CD4-positive, alpha-beta T cell (primary cell): ENCODE results near the gene ZNF728. TPM values are rescaled to one million over a fixed set of nuclear protein-coding genes. Genes with fewer than 3 reads are reported as not detected.
A peak's percentile ranks its signal among the peaks of the same experiment; 100 is the strongest.
"Not testable (repeated sequence)": the region's sequence is repeated elsewhere in the genome, so short reads cannot be mapped to it uniquely, and the experiment has no call there.

Experiments used
- ATAC-seq: fragments of 200-7000 bp; cut with Tn5 transposase; one replicate; pipeline ENCODE4 v1.10.0; 2022; ENCODE audit warnings: mild to moderate bottlenecking; ENCODE audit not compliant: poor library complexity
- CTCF ChIA-PET: fragments of 350-600 bp; sonication (Branson Sonifier 250); formaldehyde crosslinking; loops from one replicate; lab custom pipeline; 2021; ENCODE audit warnings: antibody characterized with exemption, inconsistent platforms; lab: Charles Lee
- POLR2A ChIA-PET: fragments of 350-600 bp; sonication (Branson Sonifier 250); formaldehyde crosslinking; loops from one replicate; lab custom pipeline; 2021; ENCODE audit warnings: antibody characterized with exemption, inconsistent platforms; lab: Charles Lee
- DNase-seq, 14 experiments: peaks; one replicate each; pipeline ENCODE4 v3.0.0-alpha.2; 2013 to 2020; ENCODE audit warnings: mixed read lengths in 2 of 14
- H3K27ac ChIP-seq, 2 donors: one replicate each; pipeline versions ENCODE4 v1.5.1 to v1.7.0; 2013; ENCODE audit warnings: low read length in 2 of 2, low read depth in 1 of 2, mild to moderate bottlenecking in 1 of 2
- H3K27me3 ChIP-seq, 2 experiments: 1 replicate in 1 of 2; 2 replicates in 1 of 2; pipeline versions ENCODE4 v1.6.1 to v1.7.0; 2013; ENCODE audit warnings: low read length in 2 of 2, control low read depth in 1 of 2, mild to moderate bottlenecking in 1 of 2, moderate library complexity in 1 of 2; ENCODE audit not compliant: insufficient read depth in 2 of 2, control insufficient read depth in 1 of 2
- H3K36me3 ChIP-seq: one replicate; pipeline ENCODE4 v1.6.1; 2013; ENCODE audit warnings: low read length, control low read depth; ENCODE audit not compliant: insufficient read depth
- H3K4me1 ChIP-seq: one replicate; pipeline ENCODE4 v1.6.1; 2013; ENCODE audit warnings: low read length, control low read depth; ENCODE audit not compliant: insufficient read depth
- H3K4me3 ChIP-seq: one replicate; pipeline ENCODE4 v1.5.1; 2013; ENCODE audit warnings: mild to moderate bottlenecking, low read length, moderate library complexity
- H3K9me3 ChIP-seq, 2 experiments: 1 replicate in 1 of 2; 2 replicates in 1 of 2; pipeline versions ENCODE4 v1.6.1 to v1.7.0; 2013; ENCODE audit warnings: low read length in 2 of 2, mild to moderate bottlenecking in 2 of 2, control low read depth in 1 of 2, moderate library complexity in 1 of 2; ENCODE audit not compliant: control insufficient read depth in 1 of 2, insufficient read depth in 1 of 2
- H3K27ac Mint-ChIP-seq: one replicate; pipeline ENCODE4 v1.8.0; 2020; ENCODE audit warnings: mixed read lengths
- H3K27me3 Mint-ChIP-seq: one replicate; pipeline ENCODE4 v1.8.0; 2021; ENCODE audit warnings: mixed read lengths
- H3K36me3 Mint-ChIP-seq: one replicate; pipeline ENCODE4 v1.8.0; 2021; ENCODE audit warnings: low read depth, mixed read lengths
- H3K4me1 Mint-ChIP-seq: one replicate; pipeline ENCODE4 v1.8.0; 2021; ENCODE audit warnings: low read depth, mixed read lengths
- H3K4me3 Mint-ChIP-seq: one replicate; pipeline ENCODE4 v1.8.0; 2020; ENCODE audit warnings: mild to moderate bottlenecking, mixed read lengths
- H3K9me3 Mint-ChIP-seq: one replicate; pipeline ENCODE4 v1.8.0; 2020; ENCODE audit warnings: mixed read lengths
- intact Hi-C, 2 experiments: fragments of 100-400 bp; cut with DNase I in 1 of 2; cut with micrococcal nuclease in 1 of 2; formaldehyde crosslinking; loops; one replicate each; pipeline versions ENCODE4 v1.15.1 to v1.9.0; 2023 to 2025; cut with DNase I, micrococcal nuclease
- total RNA-seq, 174 experiments: library from RNA in 2 of 174; stranded (reverse) in 2 of 174; gene quantifications; one replicate each; pipeline ENCODE4 v1.2.3 and lab custom pipeline; 2021 to 2026
- TF ChIP-seq, protein P1 (sequence below): fragments of 200-600 bp; IDR thresholded peaks from one replicate; pipeline ENCODE4 v1.8.0; 2022; ENCODE audit warnings: antibody characterized with exemption, mild to moderate bottlenecking

Gene ZNF728
- total RNA-seq, 2 experiments from 2014 or later = not detected

DNA sequence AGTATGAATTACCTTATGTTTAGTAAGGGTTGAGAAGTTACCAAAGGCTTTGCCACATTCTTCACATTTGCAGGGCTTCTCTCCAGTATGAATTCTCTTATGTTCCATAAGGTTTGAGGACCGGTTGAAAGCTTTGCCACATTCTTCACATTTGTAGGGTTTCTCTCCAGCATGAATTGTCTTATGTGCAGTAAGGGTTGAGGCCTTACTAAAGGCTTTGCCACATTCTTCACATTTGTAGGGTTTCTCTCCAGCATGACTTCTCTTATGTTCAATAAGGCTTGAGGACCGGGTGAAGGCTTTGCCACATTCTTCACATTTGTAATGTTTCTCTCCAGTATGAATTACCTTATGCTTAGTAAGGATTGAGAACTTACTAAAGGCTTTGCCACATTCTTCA lies 26.7 kb downstream of the ZNF728 start:
- no peak overlapping the region for H3K4me3 Mint-ChIP-seq
- TF ChIP-seq, protein P1, sequence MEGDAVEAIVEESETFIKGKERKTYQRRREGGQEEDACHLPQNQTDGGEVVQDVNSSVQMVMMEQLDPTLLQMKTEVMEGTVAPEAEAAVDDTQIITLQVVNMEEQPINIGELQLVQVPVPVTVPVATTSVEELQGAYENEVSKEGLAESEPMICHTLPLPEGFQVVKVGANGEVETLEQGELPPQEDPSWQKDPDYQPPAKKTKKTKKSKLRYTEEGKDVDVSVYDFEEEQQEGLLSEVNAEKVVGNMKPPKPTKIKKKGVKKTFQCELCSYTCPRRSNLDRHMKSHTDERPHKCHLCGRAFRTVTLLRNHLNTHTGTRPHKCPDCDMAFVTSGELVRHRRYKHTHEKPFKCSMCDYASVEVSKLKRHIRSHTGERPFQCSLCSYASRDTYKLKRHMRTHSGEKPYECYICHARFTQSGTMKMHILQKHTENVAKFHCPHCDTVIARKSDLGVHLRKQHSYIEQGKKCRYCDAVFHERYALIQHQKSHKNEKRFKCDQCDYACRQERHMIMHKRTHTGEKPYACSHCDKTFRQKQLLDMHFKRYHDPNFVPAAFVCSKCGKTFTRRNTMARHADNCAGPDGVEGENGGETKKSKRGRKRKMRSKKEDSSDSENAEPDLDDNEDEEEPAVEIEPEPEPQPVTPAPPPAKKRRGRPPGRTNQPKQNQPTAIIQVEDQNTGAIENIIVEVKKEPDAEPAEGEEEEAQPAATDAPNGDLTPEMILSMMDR = no peak
- H3K4me3 ChIP-seq = no peak overlapping the region

DNA sequence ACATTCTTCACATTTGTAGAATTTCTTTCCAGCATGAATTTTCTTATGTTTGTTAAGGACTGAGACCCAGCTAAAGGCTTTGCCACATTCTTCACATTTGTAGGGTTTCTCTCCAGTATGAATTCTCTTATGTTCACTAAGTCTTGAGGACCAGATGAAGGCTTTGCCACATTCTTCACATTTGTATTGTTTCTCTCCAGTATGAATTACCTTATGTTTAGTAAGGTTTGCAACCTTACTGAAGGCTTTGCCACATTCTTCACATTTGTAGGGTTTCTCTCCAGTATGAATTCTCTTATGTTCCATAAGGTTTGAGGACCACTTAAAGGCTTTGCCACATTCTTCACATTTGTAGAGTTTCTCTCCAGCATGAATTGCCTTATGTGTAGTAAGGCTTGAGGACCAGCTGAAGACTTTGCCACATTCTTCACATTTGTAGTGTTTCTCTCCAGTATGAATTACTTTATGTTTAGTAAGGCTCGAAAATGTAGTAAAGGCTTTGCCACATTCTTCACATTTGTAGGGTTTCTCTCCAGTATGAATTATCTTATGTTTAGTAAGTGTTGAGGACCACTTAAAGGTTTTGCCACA lies 27.3 kb downstream of the ZNF728 start:
- DNase-seq, intact Hi-C loops, H3K4me3 ChIP-seq, H3K4me3 Mint-ChIP-seq, H3K27ac ChIP-seq, ATAC-seq, POLR2A ChIA-PET, H3K36me3 ChIP-seq, H3K27me3 ChIP-seq, H3K27ac Mint-ChIP-seq, H3K27me3 Mint-ChIP-seq, CTCF ChIA-PET, H3K4me1 ChIP-seq, H3K4me1 Mint-ChIP-seq: not testable (repeated sequence)
- peaks cover 10 to 59% of the 10 kb centered on the region in 2 experiments for H3K9me3 ChIP-seq
- H3K9me3 Mint-ChIP-seq = peaks cover 17% of the 10 kb centered on the region
- H3K36me3 Mint-ChIP-seq = peaks cover 36% of the 10 kb centered on the region

More for the DNA sequence above, 26.7 kb downstream of the ZNF728 start:
- ChIA-PET POLR2A (no interaction called here), CTCF (no interaction called here)
- Histone ChIP-seq H3K36me3 (no peaks in the 10 kb centered on the region), H3K27ac (no peak overlapping the region), H3K27me3 (no peaks in the 10 kb centered on the region), H3K4me1 (no peaks in the 10 kb centered on the region), H3K9me3 (peaks cover 10 to 65% of the 10 kb centered on the region in 2 experiments)
- DNase-seq (no peak), ATAC-seq (no peak)
- H3K4me1 Mint-ChIP-seq = no peaks in the 10 kb centered on the region
- H3K27me3 Mint-ChIP-seq = no peaks in the 10 kb centered on the region
- H3K9me3 Mint-ChIP-seq = peaks cover 19% of the 10 kb centered on the region
- peaks cover 42% of the 10 kb centered on the region for H3K36me3 Mint-ChIP-seq
- intact Hi-C loops = no loop called here
- no peak overlapping the region for H3K27ac Mint-ChIP-seq

DNA sequence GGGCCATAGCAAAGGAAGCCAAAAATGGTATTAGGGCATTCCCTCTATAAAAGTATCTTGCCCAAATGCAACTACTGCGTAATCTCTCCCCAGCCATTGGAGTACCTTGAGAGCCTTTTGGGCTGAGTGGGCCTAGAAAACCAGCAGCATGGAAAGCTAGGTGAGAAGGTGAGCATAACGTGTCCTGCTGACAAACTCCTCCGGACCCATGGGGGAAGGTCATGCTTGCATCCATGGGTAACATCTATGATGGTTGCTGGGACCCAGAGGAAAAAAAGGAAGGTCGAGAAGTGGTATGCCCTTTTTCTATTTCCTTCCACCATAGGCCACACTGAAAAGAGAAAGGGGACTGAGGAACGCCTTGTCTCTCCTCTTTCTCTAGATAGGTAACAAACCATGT lies 57.4 kb downstream of the ZNF728 start:
- H3K4me1 ChIP-seq = no peaks in the 10 kb centered on the region
- ATAC-seq (no peak), DNase-seq (peak in 1 of 14 experiments; percentile 10)
- no peak overlapping the region for H3K4me3 Mint-ChIP-seq
- H3K27me3 Mint-ChIP-seq = no peaks in the 10 kb centered on the region
- no peaks in the 10 kb centered on the region for H3K4me1 Mint-ChIP-seq
- peaks cover 7% of the 10 kb centered on the region for H3K9me3 Mint-ChIP-seq
- no peak overlapping the region for H3K27ac ChIP-seq
- H3K27ac Mint-ChIP-seq = no peak overlapping the region
- H3K4me3 ChIP-seq = no peak overlapping the region
- CTCF ChIA-PET = no interaction called here
- H3K36me3 Mint-ChIP-seq = peaks cover 24% of the 10 kb centered on the region
- TF ChIP-seq, protein P1 = no peak
- intact Hi-C loops = no loop called here
- peaks cover 12 to 43% of the 10 kb centered on the region in 2 experiments for H3K9me3 ChIP-seq
- H3K27me3 ChIP-seq = no peaks in the 10 kb centered on the region
- no peaks in the 10 kb centered on the region for H3K36me3 ChIP-seq
- POLR2A ChIA-PET = no interaction called here

DNA sequence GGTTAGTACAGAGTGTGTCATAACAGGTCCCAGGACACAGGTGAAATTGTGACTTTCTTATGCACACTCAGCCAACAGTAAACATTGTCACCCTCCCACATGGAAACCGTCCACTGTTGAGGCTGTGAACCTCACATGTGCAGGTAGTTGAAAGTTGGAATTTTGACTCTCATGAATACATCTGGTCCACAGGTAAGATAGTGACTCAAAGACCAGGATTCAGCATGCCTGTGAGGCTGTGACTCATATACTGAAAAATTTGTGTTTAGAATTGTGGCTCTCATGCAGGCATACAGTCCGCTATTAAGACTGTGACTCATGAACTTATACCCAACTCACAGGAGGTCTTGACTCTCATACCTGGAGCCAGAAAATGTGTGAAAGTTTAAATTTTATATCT lies 67.8 kb downstream of the ZNF728 start:
- TF ChIP-seq, protein P1 = no peak
- CTCF ChIA-PET = no interaction called here
- Mint-ChIP-seq H3K4me1 (no peaks in the 10 kb centered on the region), H3K27me3 (no peaks in the 10 kb centered on the region), H3K9me3 (peaks cover 6% of the 10 kb centered on the region), H3K36me3 (no peaks in the 10 kb centered on the region), H3K4me3 (no peak overlapping the region), H3K27ac (no peak overlapping the region)
- ATAC-seq (no peak), DNase-seq (no peak)
- Histone ChIP-seq H3K27ac (no peak overlapping the region), H3K4me3 (no peak overlapping the region), H3K4me1 (no peaks in the 10 kb centered on the region), H3K27me3 (no peaks in the 10 kb centered on the region), H3K9me3 (peaks cover 0 to 10% of the 10 kb centered on the region in 2 experiments), H3K36me3 (no peaks in the 10 kb centered on the region)
- intact Hi-C loops = no loop called here
- POLR2A ChIA-PET = no interaction called here

DNA sequence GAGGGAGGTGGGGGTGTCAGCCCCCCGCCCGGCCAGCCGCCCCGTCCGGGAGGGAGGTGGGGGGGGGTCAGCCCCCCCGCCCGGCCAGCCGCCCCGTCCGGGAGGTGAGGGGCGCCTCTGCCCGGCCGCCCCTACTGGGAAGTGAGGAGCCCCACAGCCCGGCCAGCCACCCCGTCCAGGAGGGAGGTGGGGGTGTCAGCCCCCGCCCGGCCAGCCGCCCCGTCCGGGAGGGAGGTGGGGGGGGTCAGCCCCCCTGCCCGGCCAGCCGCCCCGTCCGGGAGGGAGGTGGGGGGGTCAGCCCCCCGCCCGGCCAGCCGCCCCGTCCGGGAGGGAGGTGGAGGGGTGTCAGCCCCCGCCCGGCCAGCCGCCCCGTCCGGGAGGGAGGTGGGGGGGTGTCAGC lies 75.4 kb downstream of the ZNF728 start:
- H3K27ac ChIP-seq, intact Hi-C loops, H3K36me3 ChIP-seq, ATAC-seq, H3K4me3 Mint-ChIP-seq, POLR2A ChIA-PET, H3K4me3 ChIP-seq, H3K9me3 ChIP-seq, CTCF ChIA-PET, H3K4me1 Mint-ChIP-seq, DNase-seq, H3K27me3 ChIP-seq, H3K36me3 Mint-ChIP-seq, H3K27me3 Mint-ChIP-seq, H3K27ac Mint-ChIP-seq, H3K4me1 ChIP-seq: not testable (repeated sequence)
- peaks cover 14% of the 10 kb centered on the region for H3K9me3 Mint-ChIP-seq
